Activated CD4-positive, alpha-beta memory T cell treated with anti-CD3 and anti-CD28 coated beads for 36 hours (primary cell): ENCODE results near the gene STOM. TPM values are rescaled to one million over a fixed set of nuclear protein-coding genes. Genes with fewer than 3 reads are reported as not detected.

Experiments
- CTCF ChIA-PET: fragments of 350-600 bp; sonication (Branson Sonifier 250); formaldehyde crosslinking; loops from one replicate; lab custom pipeline; 2021; ENCODE audit warnings: antibody characterized with exemption, inconsistent platforms; lab: Charles Lee
- POLR2A ChIA-PET: fragments of 350-600 bp; sonication (Branson Sonifier 250); formaldehyde crosslinking; loops from one replicate; lab custom pipeline; 2021; ENCODE audit warnings: antibody characterized with exemption; lab: Charles Lee
- DNase-seq: peaks from one replicate; pipeline ENCODE4 v3.0.0-alpha.2; 2020
- H3K27ac Mint-ChIP-seq: one replicate; pipeline ENCODE4 v1.8.0; 2021; ENCODE audit warnings: mixed read lengths
- H3K27me3 Mint-ChIP-seq: one replicate; pipeline ENCODE4 v1.8.0; 2021; ENCODE audit warnings: mixed read lengths
- H3K36me3 Mint-ChIP-seq: one replicate; pipeline ENCODE4 v1.8.0; 2021; ENCODE audit warnings: mixed read lengths
- H3K4me1 Mint-ChIP-seq: one replicate; pipeline ENCODE4 v1.8.0; 2021; ENCODE audit warnings: low read depth, mixed read lengths
- H3K4me3 Mint-ChIP-seq: one replicate; pipeline ENCODE4 v1.8.0; 2021; ENCODE audit warnings: mild to moderate bottlenecking, mixed read lengths
- H3K9me3 Mint-ChIP-seq: one replicate; pipeline ENCODE4 v1.8.0; 2021; ENCODE audit warnings: mixed read lengths
- intact Hi-C: fragments of 100-400 bp; cut with micrococcal nuclease; formaldehyde crosslinking; loops from one replicate; pipeline ENCODE4 v1.15.1; 2023
- total RNA-seq, 2 experiments: library from RNA; stranded (reverse); gene quantifications; one replicate each; pipeline ENCODE4 v1.2.3, GENCODE V29; 2021

Gene STOM
- total RNA-seq, 2 experiments from 2014 or later: 49.8 to 51.9 TPM

- no peaks in the 10 kb centered on the region for H3K9me3 Mint-ChIP-seq
- peaks cover 17% of the 10 kb centered on the region for H3K36me3 Mint-ChIP-seq
- H3K27ac Mint-ChIP-seq: no peak overlapping the region
- CTCF ChIA-PET: interaction anchor here (1.0 to 8.6 kb wide), 2 partner anchors 24 to 25 kb away, joined by 3 to 46 read pairs; no protein-coding TSS in a partner anchor
- H3K4me1 Mint-ChIP-seq: peaks cover 8% of the 10 kb centered on the region
- no peak overlapping the region for H3K4me3 Mint-ChIP-seq
- H3K27me3 Mint-ChIP-seq: no peaks in the 10 kb centered on the region
- DNase-seq: no peak
- POLR2A ChIA-PET: no interaction called here
- intact Hi-C loops: no loop called here
Measured at GRCh38 chr9:121345070-121345469, 25.0 kb downstream of the STOM start.

GRCh38 chr9:121344184-121344583, 25.9 kb downstream of the STOM start:
- Mint-ChIP-seq H3K27ac (no peak overlapping the region), H3K4me1 (peaks cover 8% of the 10 kb centered on the region), H3K36me3 (peaks cover 15% of the 10 kb centered on the region), H3K9me3 (no peaks in the 10 kb centered on the region), H3K4me3 (no peak overlapping the region), H3K27me3 (no peaks in the 10 kb centered on the region)
- CTCF ChIA-PET: interaction anchor here (0.9 to 8.6 kb wide), 2 partner anchors 24 to 132 kb away, joined by 3 to 46 read pairs; no protein-coding TSS in a partner anchor
- POLR2A ChIA-PET: no interaction called here
- DNase-seq: no peak
- intact Hi-C loops: no loop called here

- H3K9me3 Mint-ChIP-seq: no peaks in the 10 kb centered on the region
- intact Hi-C loops: no loop called here
- peaks cover 8% of the 10 kb centered on the region for H3K4me1 Mint-ChIP-seq
- CTCF ChIA-PET: interaction anchor here (6.4 kb wide), 1 partner anchor 21 kb away, joined by 38 read pairs; no protein-coding TSS in a partner anchor
- DNase-seq: peak; percentile 20
- no peaks in the 10 kb centered on the region for H3K27me3 Mint-ChIP-seq
- peaks cover 9% of the 10 kb centered on the region for H3K36me3 Mint-ChIP-seq
- no peak overlapping the region for H3K4me3 Mint-ChIP-seq
- POLR2A ChIA-PET: no interaction called here
- H3K27ac Mint-ChIP-seq: no peak overlapping the region
Measured at GRCh38 chr9:121340676-121341392, 29.2 kb downstream of the STOM start.

DNA sequence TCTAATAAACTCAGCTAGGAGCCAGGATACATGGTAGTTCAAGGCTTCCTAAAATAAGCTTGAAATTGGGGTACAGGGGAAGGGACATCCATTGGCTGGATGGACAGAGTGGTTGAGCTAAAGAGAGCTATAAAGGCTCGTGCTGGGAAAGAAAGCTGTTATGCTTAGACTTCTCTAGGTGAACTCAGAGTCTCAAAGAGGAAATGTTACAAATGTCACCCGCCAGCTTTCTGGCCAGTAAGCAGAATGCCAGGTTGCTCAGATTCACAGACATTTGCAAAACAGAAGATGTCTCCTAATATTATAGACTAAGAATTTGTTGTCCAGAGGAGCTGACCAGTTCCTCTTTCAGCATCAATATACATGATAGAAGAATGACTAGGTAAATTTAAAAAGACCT, 30.6 kb downstream of the STOM start:
- POLR2A ChIA-PET: no interaction called here
- no peaks in the 10 kb centered on the region for H3K9me3 Mint-ChIP-seq
- H3K4me3 Mint-ChIP-seq: no peak overlapping the region
- H3K4me1 Mint-ChIP-seq: peaks cover 3% of the 10 kb centered on the region
- no peaks in the 10 kb centered on the region for H3K27me3 Mint-ChIP-seq
- CTCF ChIA-PET: interaction anchor here (0.9 to 6.4 kb wide), 4 partner anchors 19 to 62 kb away, joined by 3 to 38 read pairs (median 4); no protein-coding TSS in a partner anchor
- DNase-seq: no peak
- H3K36me3 Mint-ChIP-seq: peaks cover 9% of the 10 kb centered on the region
- no peak overlapping the region for H3K27ac Mint-ChIP-seq
- intact Hi-C loops: loop anchor here (10.0 kb wide), 1 partner anchor 1535 kb away; no protein-coding TSS in a partner anchor

DNA sequence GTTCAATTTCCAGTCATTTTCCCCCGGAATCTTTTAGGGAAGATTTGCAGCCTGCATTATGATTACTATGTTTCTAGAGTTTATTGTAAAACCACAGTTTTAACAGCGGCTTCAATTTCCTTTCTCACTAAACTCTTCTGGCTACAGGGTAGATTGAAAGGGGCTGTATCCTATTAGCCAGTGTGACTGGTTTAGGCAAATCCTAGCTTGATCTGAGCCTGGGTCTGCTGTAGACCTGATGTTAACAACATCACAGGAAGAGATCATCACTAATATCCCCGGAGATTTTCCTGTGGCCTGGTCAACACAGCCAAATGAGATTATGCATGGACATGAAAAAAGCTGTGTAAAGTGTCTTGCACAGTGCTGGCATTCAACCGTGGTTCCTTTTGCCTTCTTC, 33.4 kb downstream of the STOM start:
- Mint-ChIP-seq H3K4me1 (no peaks in the 10 kb centered on the region), H3K36me3 (peaks cover 7% of the 10 kb centered on the region), H3K4me3 (no peak overlapping the region), H3K27me3 (no peaks in the 10 kb centered on the region), H3K27ac (no peak overlapping the region), H3K9me3 (no peaks in the 10 kb centered on the region)
- ChIA-PET POLR2A (interaction anchor here (0.7 kb wide), 1 partner anchor 441 kb away, joined by 3 read pairs; no protein-coding TSS in a partner anchor), CTCF (interaction anchor here (6.4 kb wide), 1 partner anchor 17 kb away, joined by 38 read pairs; no protein-coding TSS in a partner anchor)
- no peak for DNase-seq
- intact Hi-C loops: loop anchor here (10.0 kb wide), 1 partner anchor 1532 kb away; no protein-coding TSS in a partner anchor

GRCh38 chr9:121333950-121334773, 35.9 kb downstream of the STOM start:
- DNase-seq: no peak
- H3K27ac Mint-ChIP-seq: no peak overlapping the region
- no peak overlapping the region for H3K4me3 Mint-ChIP-seq
- ChIA-PET POLR2A (no interaction called here), CTCF (interaction anchor here (1.4 to 1.8 kb wide), 2 partner anchors 14 to 64 kb away, joined by 4 read pairs; no protein-coding TSS in a partner anchor)
- no peaks in the 10 kb centered on the region for H3K27me3 Mint-ChIP-seq
- no peaks in the 10 kb centered on the region for H3K9me3 Mint-ChIP-seq
- intact Hi-C loops: loop anchor here (10.0 kb wide), 1 partner anchor 1529 kb away; no protein-coding TSS in a partner anchor
- no peaks in the 10 kb centered on the region for H3K4me1 Mint-ChIP-seq
- H3K36me3 Mint-ChIP-seq: peaks cover 5% of the 10 kb centered on the region

GRCh38 chr9:121331992-121332685, 37.9 kb downstream of the STOM start:
- Mint-ChIP-seq H3K9me3 (no peaks in the 10 kb centered on the region), H3K27ac (no peak overlapping the region), H3K4me1 (no peaks in the 10 kb centered on the region), H3K4me3 (no peak overlapping the region), H3K27me3 (no peaks in the 10 kb centered on the region), H3K36me3 (no peaks in the 10 kb centered on the region)
- ChIA-PET CTCF (interaction anchor here (0.6 to 1.0 kb wide), 3 partner anchors 12 to 221 kb away, joined by 3 to 6 read pairs (median 3); no protein-coding TSS in a partner anchor), POLR2A (interaction anchor here (0.5 kb wide), 1 partner anchor 58 kb away, joined by 3 read pairs; no protein-coding TSS in a partner anchor)
- intact Hi-C loops: loop anchor here (10.0 kb wide), 1 partner anchor 1527 kb away; no protein-coding TSS in a partner anchor
- DNase-seq: no peak

GRCh38 chr9:121331549-121331948, 38.5 kb downstream of the STOM start:
- CTCF ChIA-PET: interaction anchor here (0.6 to 2.8 kb wide), 4 partner anchors 11 to 222 kb away, joined by 3 to 21 read pairs (median 4); no protein-coding TSS in a partner anchor
- H3K27ac Mint-ChIP-seq: no peak overlapping the region
- no peaks in the 10 kb centered on the region for H3K9me3 Mint-ChIP-seq
- H3K4me1 Mint-ChIP-seq: no peaks in the 10 kb centered on the region
- no peak overlapping the region for H3K4me3 Mint-ChIP-seq
- no peaks in the 10 kb centered on the region for H3K36me3 Mint-ChIP-seq
- H3K27me3 Mint-ChIP-seq: no peaks in the 10 kb centered on the region
- no peak for DNase-seq
- POLR2A ChIA-PET: no interaction called here
- intact Hi-C loops: loop anchor here (10.0 kb wide), 1 partner anchor 1527 kb away; no protein-coding TSS in a partner anchor

GRCh38 chr9:121328876-121329681, 41.0 kb downstream of the STOM start:
- CTCF ChIA-PET: interaction anchor here (2.8 kb wide), 1 partner anchor 9 kb away, joined by 21 read pairs; no protein-coding TSS in a partner anchor
- intact Hi-C loops: no loop called here
- Mint-ChIP-seq H3K36me3 (no peaks in the 10 kb centered on the region), H3K9me3 (no peaks in the 10 kb centered on the region), H3K27ac (no peak overlapping the region), H3K4me1 (no peaks in the 10 kb centered on the region), H3K4me3 (no peak overlapping the region), H3K27me3 (no peaks in the 10 kb centered on the region)
- POLR2A ChIA-PET: no interaction called here
- DNase-seq: no peak

DNA sequence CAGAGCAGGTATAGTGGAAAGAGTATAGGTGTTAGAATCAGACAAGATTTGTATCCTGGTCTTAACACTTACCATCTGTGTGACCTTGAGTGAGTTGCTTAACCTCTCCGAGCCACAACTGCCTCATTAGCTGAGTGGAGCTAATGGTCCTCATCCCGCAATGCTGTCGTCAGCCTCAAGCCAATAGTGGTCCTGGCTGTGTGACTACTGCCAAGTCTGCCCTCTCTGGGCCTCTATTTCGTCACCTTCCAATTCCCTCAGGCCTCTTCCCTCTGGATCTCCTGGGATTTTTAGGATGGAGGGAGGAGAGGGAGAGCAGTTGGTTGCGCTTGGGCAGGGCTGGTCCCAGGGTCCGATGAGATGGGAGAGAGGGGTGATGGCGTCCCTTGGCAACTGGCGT, 41.6 kb downstream of the STOM start:
- CTCF ChIA-PET: interaction anchor here (2.8 kb wide), 1 partner anchor 9 kb away, joined by 21 read pairs; no protein-coding TSS in a partner anchor
- H3K27me3 Mint-ChIP-seq: no peaks in the 10 kb centered on the region
- H3K27ac Mint-ChIP-seq: no peak overlapping the region
- intact Hi-C loops: no loop called here
- no peaks in the 10 kb centered on the region for H3K9me3 Mint-ChIP-seq
- no peaks in the 10 kb centered on the region for H3K36me3 Mint-ChIP-seq
- no peak for DNase-seq
- H3K4me1 Mint-ChIP-seq: no peaks in the 10 kb centered on the region
- H3K4me3 Mint-ChIP-seq: no peak overlapping the region
- POLR2A ChIA-PET: no interaction called here
